IMR-90 (cell line): Measurements from ENCODE around the gene TCF12.

ENCODE experiments used
- CHD1 ChIP-seq: IDR thresholded peaks from 2 replicates; pipeline ENCODE4 v1.6.1; 2012; ENCODE audit warnings: low read depth, low read length, improper control_type of control experiment
- CTCF ChIP-seq: conservative IDR thresholded peaks from 2 replicates; pipeline ENCODE4 v1.5.1; 2012; ENCODE audit warnings: mild to moderate bottlenecking, low read depth, low read length, improper control_type of control experiment
- POLR2A ChIP-seq: IDR thresholded peaks from 2 replicates; pipeline ENCODE4 v1.6.1; 2012; ENCODE audit warnings: mild to moderate bottlenecking, low read depth, low read length
- RAD21 ChIP-seq: IDR thresholded peaks from 2 replicates; pipeline ENCODE4 v1.6.1; 2012; ENCODE audit warnings: low read length, improper control_type of control experiment
- SMC3 ChIP-seq: fragments of 150-350 bp; IDR thresholded peaks from 2 replicates; pipeline ENCODE4 v1.6.1; 2016; ENCODE audit warnings: low read depth, mild to moderate bottlenecking, antibody characterized with exemption, low read length, moderate library complexity
- USF2 ChIP-seq: fragments of 150-350 bp; IDR thresholded peaks from 2 replicates; pipeline ENCODE4 v1.6.1; 2017; ENCODE audit warnings: mild to moderate bottlenecking, antibody characterized with exemption, low read length, low read depth

GRCh38 chr15:57229051-57229450 is 310.6 kb downstream of the TCF12 start:
- no peak for TF ChIP-seq POLR2A
- TF ChIP-seq RAD21 = no peak
- no peak for TF ChIP-seq CTCF
- TF ChIP-seq USF2 = no peak
- no peak for TF ChIP-seq SMC3
- TF ChIP-seq CHD1 = no peak
